Measurements from ENCODE around the gene FTCD. TPM values are rescaled to one million over a fixed set of nuclear protein-coding genes. Genes with fewer than 3 reads are reported as not detected.
A peak's percentile ranks its signal among the peaks of the same experiment; 100 is the strongest.

The FTCD gene
- total RNA-seq, 2 donors from 2014 or later: 0.27 TPM; not detected in 1

DNA sequence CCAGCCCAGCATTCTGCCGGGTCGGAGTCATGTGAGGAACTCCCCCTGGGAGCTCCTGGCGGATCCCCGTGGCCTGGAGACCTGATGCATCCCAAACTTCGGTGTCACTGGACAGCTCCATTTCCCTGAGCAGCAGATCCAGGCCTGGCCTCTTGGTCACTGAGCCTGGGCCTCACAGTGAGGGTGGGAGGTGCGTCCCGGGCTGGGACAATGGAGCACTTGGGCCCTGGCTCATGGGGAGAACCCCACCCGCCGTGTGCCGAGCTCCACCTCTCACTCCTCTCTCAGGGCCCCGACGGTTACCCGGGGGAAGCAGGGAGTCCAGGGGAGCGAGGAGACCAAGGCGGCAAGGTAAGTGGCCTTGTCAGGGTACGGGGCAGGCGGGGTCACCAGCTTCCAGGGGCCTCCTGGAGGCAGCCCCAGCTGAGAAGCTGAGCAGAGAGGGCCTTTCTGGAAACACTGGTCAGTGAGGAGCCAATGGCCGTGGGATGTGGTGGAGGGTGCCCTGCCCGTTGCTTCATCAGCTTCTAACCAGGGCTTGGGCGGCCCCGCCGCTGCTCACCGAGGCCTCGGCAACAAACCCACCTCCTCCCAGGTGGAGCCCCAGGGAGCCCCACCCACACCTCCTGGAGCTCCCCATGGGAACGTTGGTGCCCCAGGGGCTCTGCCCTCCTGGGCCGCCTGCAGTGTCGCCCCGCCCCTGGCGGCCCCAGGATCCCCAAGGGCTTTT, 37.6 kb downstream of the FTCD start:
- no peaks in the 10 kb centered on the region for H3K9me3 ChIP-seq
- H3K27me3 ChIP-seq (replicated peaks; ENCODE audit: insufficient read depth): no peaks in the 10 kb centered on the region
- no peak for TF ChIP-seq CTCF (IDR thresholded peaks at IDR 0.05)
- H3K36me3 ChIP-seq: peaks cover 100% of the 10 kb centered on the region
- no peak for ATAC-seq (ENCODE audit: insufficient number of reproducible peaks, low FRiP score, low read depth)
- DNase-seq (ENCODE audit: low spot score): no peak
- no peak overlapping the region for H3K4me3 ChIP-seq
- peak overlapping the region in 1 of 2 donors; percentile 44 for H3K27ac ChIP-seq
- no peaks in the 10 kb centered on the region for H3K4me1 ChIP-seq (ENCODE audit: control insufficient read depth in 1 of 2, low read depth in 2 of 2)

DNA sequence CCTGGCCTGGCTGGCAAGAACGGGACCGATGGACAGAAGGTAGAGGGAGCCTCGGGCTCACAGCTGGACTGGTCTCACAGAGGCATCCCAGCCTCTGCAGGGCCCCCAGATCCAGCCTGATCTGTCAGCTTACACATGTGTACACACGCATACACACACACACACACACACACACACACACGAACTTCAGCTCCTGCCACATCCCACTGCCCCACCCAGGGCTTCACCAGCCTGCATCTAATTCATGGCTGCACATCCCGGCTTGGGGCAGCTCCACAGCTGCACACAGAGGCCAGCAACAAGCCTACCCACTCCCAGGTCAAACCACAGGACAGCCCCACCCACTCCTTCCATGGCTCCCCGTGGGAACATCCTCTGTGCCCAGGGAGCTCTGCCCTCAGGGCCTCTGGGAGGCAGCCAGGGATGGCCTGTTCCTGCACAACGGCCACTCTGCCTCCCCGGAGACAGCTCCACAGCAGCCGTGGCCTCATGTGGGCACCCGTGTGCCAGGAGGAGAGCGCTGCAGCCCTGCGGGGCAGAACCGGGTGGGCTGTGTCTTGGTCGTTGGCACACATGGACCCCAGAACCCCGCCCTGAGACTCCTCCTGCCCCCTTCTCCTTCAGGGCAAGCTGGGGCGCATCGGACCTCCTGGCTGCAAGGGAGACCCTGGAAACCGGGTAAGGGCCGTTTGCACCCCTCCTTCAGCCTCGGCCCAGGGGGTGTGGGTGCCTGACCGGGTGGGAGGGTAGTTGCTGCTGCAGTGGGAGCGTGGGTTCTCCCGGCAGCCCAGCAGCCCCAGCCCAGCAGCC, 38.4 kb downstream of the FTCD start:
- no peaks in the 10 kb centered on the region for H3K4me1 ChIP-seq (ENCODE audit: control insufficient read depth in 1 of 2, low read depth in 2 of 2)
- H3K4me3 ChIP-seq: no peak overlapping the region
- ATAC-seq (ENCODE audit: insufficient number of reproducible peaks, low FRiP score, low read depth) (no peak), DNase-seq (ENCODE audit: low spot score) (no peak)
- no peak for TF ChIP-seq CTCF (IDR thresholded peaks at IDR 0.05)
- no peaks in the 10 kb centered on the region for H3K27me3 ChIP-seq (replicated peaks; ENCODE audit: insufficient read depth)
- H3K27ac ChIP-seq: no peak overlapping the region
- no peaks in the 10 kb centered on the region for H3K9me3 ChIP-seq
- H3K36me3 ChIP-seq: peaks cover 100% of the 10 kb centered on the region

DNA sequence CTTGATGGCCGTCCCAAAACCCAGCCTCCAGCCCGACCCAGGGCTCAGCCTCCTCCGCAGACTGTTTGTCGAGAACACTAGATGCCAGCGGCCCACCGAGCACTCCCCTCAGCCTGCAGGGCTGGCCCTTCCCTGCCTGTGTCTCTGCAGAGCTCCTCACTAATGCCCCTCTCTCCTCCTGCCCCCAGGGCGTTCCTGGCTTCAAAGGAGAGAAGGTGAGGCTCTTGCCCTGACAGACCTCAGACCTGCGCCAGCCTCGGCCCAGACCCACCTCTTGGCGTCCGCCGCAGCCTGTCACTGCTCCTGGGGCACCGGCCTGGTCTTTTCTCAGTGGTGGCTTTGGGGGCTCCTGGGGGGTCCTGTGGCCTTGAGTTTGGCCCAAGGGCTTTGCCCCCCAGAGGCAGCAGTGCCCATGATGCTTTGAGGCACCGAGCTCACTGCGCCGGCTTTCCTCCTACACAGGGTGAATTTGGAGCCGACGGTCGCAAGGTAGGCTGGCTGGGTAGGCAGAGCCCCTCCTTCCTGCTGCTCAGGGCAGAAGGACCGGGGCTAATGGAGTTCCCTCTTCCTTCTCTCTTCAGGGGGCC, 39.1 kb downstream of the FTCD start:
- no peak for TF ChIP-seq CTCF (IDR thresholded peaks at IDR 0.05)
- no peaks in the 10 kb centered on the region for H3K9me3 ChIP-seq
- H3K36me3 ChIP-seq: peaks cover 96% of the 10 kb centered on the region
- H3K27ac ChIP-seq: no peak overlapping the region
- DNase-seq (ENCODE audit: low spot score) (no peak), ATAC-seq (ENCODE audit: insufficient number of reproducible peaks, low FRiP score, low read depth) (no peak)
- no peak overlapping the region for H3K4me3 ChIP-seq
- no peaks in the 10 kb centered on the region for H3K27me3 ChIP-seq (replicated peaks; ENCODE audit: insufficient read depth)
- peaks cover 0 to 1% of the 10 kb centered on the region in 2 donors for H3K4me1 ChIP-seq (ENCODE audit: control insufficient read depth in 1 of 2, low read depth in 2 of 2)

DNA sequence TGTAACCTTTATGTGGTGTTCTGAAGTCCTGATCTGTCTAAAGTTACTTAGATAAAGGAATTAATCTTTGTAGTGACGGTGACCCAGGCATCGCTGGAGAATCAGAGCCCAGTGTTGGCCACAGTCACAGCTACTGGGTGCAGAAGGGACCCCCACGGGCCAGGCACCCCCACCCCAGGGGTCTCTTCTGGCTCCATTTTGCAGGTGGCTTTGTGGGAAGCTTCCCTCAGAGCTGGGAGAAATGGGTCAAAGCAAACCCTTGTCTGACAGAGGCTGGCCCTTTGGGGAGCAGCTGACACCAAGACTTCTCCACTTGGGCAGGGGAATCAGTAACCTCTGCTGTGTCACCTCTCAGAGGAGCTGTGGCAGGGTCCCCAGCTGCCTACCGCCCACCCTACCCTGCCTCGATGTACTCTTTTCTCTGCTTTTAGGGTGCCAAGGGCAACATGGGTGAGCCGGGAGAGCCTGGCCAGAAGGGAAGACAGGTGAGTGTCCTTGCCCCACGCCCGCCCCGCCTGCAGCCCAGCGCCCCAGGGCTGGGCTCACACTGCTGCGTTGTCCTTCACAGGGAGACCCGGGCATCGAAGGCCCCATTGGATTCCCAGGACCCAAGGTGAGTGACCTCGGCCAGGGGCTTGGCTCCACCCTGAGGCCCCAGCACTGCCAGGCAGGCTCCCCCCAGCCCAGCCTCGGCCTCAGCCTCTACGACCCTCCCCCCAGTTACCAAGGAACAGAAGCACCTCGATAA, 39.8 kb downstream of the FTCD start:
- Histone ChIP-seq H3K27me3 (replicated peaks; ENCODE audit: insufficient read depth) (no peaks in the 10 kb centered on the region), H3K4me3 (no peak overlapping the region), H3K4me1 (ENCODE audit: control insufficient read depth in 1 of 2, low read depth in 2 of 2) (peaks cover 4 to 8% of the 10 kb centered on the region in 2 donors), H3K36me3 (peaks cover 96% of the 10 kb centered on the region), H3K27ac (no peak overlapping the region), H3K9me3 (no peaks in the 10 kb centered on the region)
- no peak for DNase-seq (ENCODE audit: low spot score)
- no peak for ATAC-seq (ENCODE audit: insufficient number of reproducible peaks, low FRiP score, low read depth)
- TF ChIP-seq CTCF (IDR thresholded peaks at IDR 0.05): no peak

Measured in thoracic aorta (tissue), 2 donors.